OCI-LY1 (cell line): ENCODE data around the gene CACNG1.

Experiments used
- H2AFZ ChIP-seq: fragments of 200-600 bp; sonication (generic), shearing (Covaris generic); 2 replicates; pipeline ENCODE4 v1.6.0; 2014; ENCODE audit warnings: antibody characterized with exemption, mild to moderate bottlenecking, low read length
- H3F3A ChIP-seq: fragments of 200-600 bp; sonication (generic), shearing (Covaris generic); 2 replicates; pipeline ENCODE4 v1.6.0; 2014; ENCODE audit warnings: mild to moderate bottlenecking, antibody characterized with exemption, low read length, moderate library complexity; ENCODE audit not compliant: insufficient read depth
- H3K27ac ChIP-seq: fragments of 200-600 bp; sonication (generic); 2 replicates; pipeline ENCODE4 v1.5.1; 2014; ENCODE audit warnings: low read length, mixed run types, mild to moderate bottlenecking, low read depth; ENCODE audit not compliant: poor library complexity, severe bottlenecking
- H3K27me3 ChIP-seq: fragments of 200-600 bp; sonication (generic); 2 replicates; pipeline ENCODE4 v1.6.0; 2014; ENCODE audit warnings: antibody characterized with exemption, mild to moderate bottlenecking, low read length, moderate library complexity; ENCODE audit not compliant: insufficient read depth
- H3K36me3 ChIP-seq: fragments of 200-600 bp; sonication (generic); 2 replicates; pipeline ENCODE4 v1.6.1; 2014; ENCODE audit warnings: mild to moderate bottlenecking, antibody characterized with exemption, low read length, moderate library complexity, mixed read lengths; ENCODE audit not compliant: insufficient read depth
- H3K4me1 ChIP-seq: fragments of 200-600 bp; sonication (generic); 2 replicates; pipeline ENCODE4 v1.5.1; 2014; ENCODE audit warnings: mild to moderate bottlenecking, low read length, moderate library complexity; ENCODE audit not compliant: insufficient read depth, severe bottlenecking
- H3K4me2 ChIP-seq: fragments of 200-600 bp; sonication (generic), shearing (Covaris generic); 2 replicates; pipeline ENCODE4 v1.6.1; 2014; ENCODE audit warnings: low read length
- H3K4me3 ChIP-seq: fragments of 200-600 bp; sonication (generic); 2 replicates; pipeline ENCODE4 v1.5.1; 2014; ENCODE audit warnings: low read length, low read depth, mild to moderate bottlenecking, mixed read lengths; ENCODE audit not compliant: poor library complexity, severe bottlenecking
- H3K79me2 ChIP-seq: fragments of 200-600 bp; shearing (Covaris generic); 2 replicates; pipeline ENCODE4 v1.6.1; 2016; ENCODE audit warnings: mixed run types, low read length, mixed read lengths; ENCODE audit not compliant: insufficient read depth
- H3K9ac ChIP-seq: fragments of 200-600 bp; sonication (generic), shearing (Covaris generic); 2 replicates; pipeline ENCODE4 v1.6.1; 2014; ENCODE audit warnings: mild to moderate bottlenecking, low read length, mixed read lengths
- H3K9me2 ChIP-seq: fragments of 200-600 bp; sonication (generic), shearing (Covaris generic); 2 replicates; pipeline ENCODE4 v1.6.1; 2014; ENCODE audit warnings: low read depth, mild to moderate bottlenecking, low read length, mixed read lengths
- H3K9me3 ChIP-seq: fragments of 200-600 bp; shearing (Covaris generic); 2 replicates; pipeline ENCODE4 v1.6.1; 2014; ENCODE audit warnings: low read length, mixed read lengths
- H4K20me1 ChIP-seq: fragments of 200-600 bp; sonication (generic), shearing (Covaris generic); 2 replicates; pipeline ENCODE4 v1.6.0; 2016; ENCODE audit warnings: mild to moderate bottlenecking, low read length; ENCODE audit not compliant: insufficient read depth
- CTCF ChIP-seq: fragments of 200-600 bp; sonication (generic), shearing (Covaris generic); IDR thresholded peaks from 2 replicates; pipeline ENCODE4 v1.5.1; 2017; ENCODE audit warnings: mild to moderate bottlenecking, antibody characterized with exemption, low read length, moderate library complexity, mixed read lengths
- EZH2 ChIP-seq: fragments of 200-600 bp; sonication (generic), shearing (Covaris generic); IDR thresholded peaks from 2 replicates; pipeline ENCODE4 v1.8.0; 2017; ENCODE audit warnings: borderline replicate concordance, mixed run types, mild to moderate bottlenecking, antibody characterized with exemption, low read length, moderate library complexity, mixed read lengths

CACNG1 gene

GRCh38 chr17:67020293-67020766 lies 24.0 kb upstream of the CACNG1 start:
- no peak overlapping the region for H2AFZ ChIP-seq
- H3K4me3 ChIP-seq = no peak overlapping the region
- no peaks in the 10 kb centered on the region for H4K20me1 ChIP-seq
- no peak overlapping the region for H3K4me2 ChIP-seq
- H3K27me3 ChIP-seq = no peaks in the 10 kb centered on the region
- no peaks in the 10 kb centered on the region for H3K79me2 ChIP-seq
- H3K9ac ChIP-seq = no peak overlapping the region
- H3K36me3 ChIP-seq = no peaks in the 10 kb centered on the region
- no peaks in the 10 kb centered on the region for H3K9me3 ChIP-seq
- no peaks in the 10 kb centered on the region for H3F3A ChIP-seq
- H3K9me2 ChIP-seq = no peaks in the 10 kb centered on the region
- no peak for TF ChIP-seq EZH2
- no peaks in the 10 kb centered on the region for H3K4me1 ChIP-seq
- no peak overlapping the region for H3K27ac ChIP-seq

GRCh38 chr17:67021196-67021595 lies 23.2 kb upstream of the CACNG1 start:
- no peaks in the 10 kb centered on the region for H3K9me3 ChIP-seq
- no peak for TF ChIP-seq EZH2
- no peaks in the 10 kb centered on the region for H3K79me2 ChIP-seq
- H2AFZ ChIP-seq = no peak overlapping the region
- H3K36me3 ChIP-seq = no peaks in the 10 kb centered on the region
- no peak overlapping the region for H3K4me2 ChIP-seq
- H3F3A ChIP-seq = no peaks in the 10 kb centered on the region
- no peaks in the 10 kb centered on the region for H3K4me1 ChIP-seq
- H4K20me1 ChIP-seq = no peaks in the 10 kb centered on the region
- H3K27ac ChIP-seq = no peak overlapping the region
- H3K4me3 ChIP-seq = no peak overlapping the region
- H3K27me3 ChIP-seq = no peaks in the 10 kb centered on the region
- no peaks in the 10 kb centered on the region for H3K9me2 ChIP-seq
- H3K9ac ChIP-seq = no peak overlapping the region

- Histone ChIP-seq H3K4me1 (no peaks in the 10 kb centered on the region), H2AFZ (no peak overlapping the region), H3K9ac (no peak overlapping the region), H3K9me3 (no peaks in the 10 kb centered on the region), H3K9me2 (no peaks in the 10 kb centered on the region), H3K4me2 (no peak overlapping the region), H3K4me3 (no peak overlapping the region), H4K20me1 (no peaks in the 10 kb centered on the region), H3K36me3 (no peaks in the 10 kb centered on the region), H3F3A (no peaks in the 10 kb centered on the region), H3K27me3 (no peaks in the 10 kb centered on the region), H3K27ac (no peak overlapping the region), H3K79me2 (no peaks in the 10 kb centered on the region)
- TF ChIP-seq EZH2 (no peak), CTCF (no peak)
Observed at GRCh38 chr17:67021743-67022450, 22.5 kb upstream of the CACNG1 start.

- no peaks in the 10 kb centered on the region for H3K9me2 ChIP-seq
- H3K9ac ChIP-seq = no peak overlapping the region
- TF ChIP-seq CTCF = no peak
- TF ChIP-seq EZH2 = no peak
- no peaks in the 10 kb centered on the region for H3K36me3 ChIP-seq
- no peak overlapping the region for H2AFZ ChIP-seq
- H3K4me1 ChIP-seq = no peaks in the 10 kb centered on the region
- no peak overlapping the region for H3K4me2 ChIP-seq
- H3K79me2 ChIP-seq = no peaks in the 10 kb centered on the region
- no peak overlapping the region for H3K27ac ChIP-seq
- no peaks in the 10 kb centered on the region for H3K9me3 ChIP-seq
- no peaks in the 10 kb centered on the region for H4K20me1 ChIP-seq
- H3F3A ChIP-seq = no peaks in the 10 kb centered on the region
- no peak overlapping the region for H3K4me3 ChIP-seq
- no peaks in the 10 kb centered on the region for H3K27me3 ChIP-seq
Observed at GRCh38 chr17:67022451-67022810, 21.9 kb upstream of the CACNG1 start.
